Measurements from ENCODE around the gene UBE2L6. TPM values are rescaled to one million over a fixed set of nuclear protein-coding genes. Genes with fewer than 3 reads are reported as not detected.

UBE2L6 gene
- total and polyA plus RNA-seq, 4 donors, result 18.6 to 97.2 (median 65.1) TPM

GRCh38 chr11:57588046-57588710, 20.7 kb upstream of the UBE2L6 start (continued):
- TF ChIP-seq ATF3 (IDR thresholded peaks at IDR 0.05), result no peak

GRCh38 chr11:57586711-57587245, 19.3 kb upstream of the UBE2L6 start:
- no peaks in the 10 kb centered on the region for H3K27me3 ChIP-seq (ENCODE audit: control insufficient read depth in 4 of 4, insufficient read depth in 4 of 4, low read length in 3 of 4)
- no peak overlapping the region for H3K4me3 ChIP-seq (ENCODE audit: low read depth in 1 of 3, low read length in 3 of 3)
- no peak overlapping the region for H3K9ac ChIP-seq (ENCODE audit: low read depth in 1 of 2, low read length in 2 of 2)
- H3K4me1 ChIP-seq (ENCODE audit: control insufficient read depth in 4 of 4, insufficient read depth in 4 of 4, low read length in 3 of 4), result peaks cover 5 to 17% (median 12%) of the 10 kb centered on the region in 4 donors
- no peak for TF ChIP-seq CTCF (IDR thresholded peaks at IDR 0.05; ENCODE audit: low read depth, low read length, missing input control)
- no peak for TF ChIP-seq SP1 (IDR thresholded peaks at IDR 0.05)
- TF ChIP-seq REST (IDR thresholded peaks at IDR 0.05), result no peak
- no peak for TF ChIP-seq RAD21 (IDR thresholded peaks at IDR 0.05)
- no peak for TF ChIP-seq FOXA1 (IDR thresholded peaks at IDR 0.05)
- no peak for TF ChIP-seq NR2F2 (IDR thresholded peaks at IDR 0.05)
- TF ChIP-seq YY1 (IDR thresholded peaks at IDR 0.05), result no peak
- no peak for TF ChIP-seq GABPA (IDR thresholded peaks at IDR 0.05 in 1 of 2, conservative IDR thresholded peaks at IDR 0.05 in 1 of 2)
- no peak for TF ChIP-seq HNF4A (conservative IDR thresholded peaks at IDR 0.05)
- TF ChIP-seq RXRA (IDR thresholded peaks at IDR 0.05), result no peak
- no peak for TF ChIP-seq ATF3 (IDR thresholded peaks at IDR 0.05)
- no peak for TF ChIP-seq EGR1 (IDR thresholded peaks at IDR 0.05; ENCODE audit: low read depth in 2 of 2)
- TF ChIP-seq HNF4G (IDR thresholded peaks at IDR 0.05), result no peak
- TF ChIP-seq MAX (IDR thresholded peaks at IDR 0.05), result no peak
- no peak for TF ChIP-seq FOXA2 (IDR thresholded peaks at IDR 0.05)
- no peak for TF ChIP-seq TAF1 (conservative IDR thresholded peaks at IDR 0.05)
- TF ChIP-seq JUND (IDR thresholded peaks at IDR 0.05), result no peak
- no peak for TF ChIP-seq ZBTB33 (IDR thresholded peaks at IDR 0.05)
- 48% methylated on average over 2 of the region's 2 CpGs for WGBS
- H3K9me3 ChIP-seq (ENCODE audit: control insufficient read depth in 4 of 4, low read length in 3 of 4), result no peaks in the 10 kb centered on the region
- no peaks in the 10 kb centered on the region for H3K36me3 ChIP-seq (ENCODE audit: control insufficient read depth in 4 of 4, insufficient read depth in 3 of 4, low read depth in 1 of 4, low read length in 3 of 4)
- H3K27ac ChIP-seq (ENCODE audit: low read depth in 1 of 2, low read length in 2 of 2), result no peak overlapping the region
- no peak for DNase-seq (ENCODE audit: low spot score)

Data from liver (tissue), 9 donors.